Endothelial cell of umbilical vein (primary cell): Measurements from ENCODE around the gene MCFD2.

Source experiments
- EZH2 ChIP-seq: IDR thresholded peaks from 2 replicates; pipeline ENCODE4 v1.6.1; 2012; ENCODE audit warnings: borderline replicate concordance, low read depth, mild to moderate bottlenecking, moderate library complexity, low read length, inconsistent platforms; ENCODE audit not compliant: severe bottlenecking
- JUN ChIP-seq: IDR thresholded peaks from 2 replicates; pipeline ENCODE4 v1.6.1; 2011; ENCODE audit warnings: borderline replicate concordance, low read depth; ENCODE audit not compliant: insufficient read length, insufficient read depth
- MYC ChIP-seq: IDR thresholded peaks from one replicate; pipeline ENCODE4 v1.6.1; 2011; ENCODE audit warnings: mild to moderate bottlenecking, low read depth, low read length
- POLR2AphosphoS5 ChIP-seq: IDR thresholded peaks from 2 replicates; pipeline ENCODE4 v1.6.1; 2012; ENCODE audit warnings: low read depth, mild to moderate bottlenecking, control low read depth, low read length, moderate library complexity; ENCODE audit not compliant: insufficient read depth
- TF ChIP-seq, protein P1 (sequence below), 2 donors: IDR thresholded peaks; 1 replicate in 1 of 2; 2 replicates in 1 of 2; pipeline ENCODE4 v1.5.1; 2011; ENCODE audit warnings: low read length in 2 of 2, mild to moderate bottlenecking in 2 of 2, moderate library complexity in 2 of 2, control low read depth in 1 of 2, inconsistent platforms in 1 of 2, low read depth in 1 of 2; ENCODE audit not compliant: insufficient read depth in 1 of 2; ENCODE audit errors: extremely low read depth in 1 of 2

DNA sequence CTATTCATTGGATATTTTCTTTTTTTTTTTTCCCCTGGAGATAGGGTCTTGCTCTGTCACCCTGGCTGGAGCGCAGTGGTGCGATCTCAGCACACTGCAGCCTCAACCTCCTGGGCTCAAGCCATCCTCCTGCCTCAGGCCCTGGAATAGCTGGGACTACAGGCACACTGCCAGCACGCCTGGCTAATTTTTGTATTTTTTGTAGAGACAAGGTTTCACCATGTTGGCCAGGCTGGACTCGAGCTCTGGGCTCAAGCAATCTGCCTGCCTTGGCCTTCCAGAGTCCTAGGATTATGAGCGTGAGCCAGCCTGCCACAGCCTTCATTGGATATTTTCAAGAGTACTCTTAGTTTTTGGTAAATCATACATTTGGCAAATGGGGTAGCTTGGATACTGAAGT lies 9.0 kb upstream of the MCFD2 start:
- TF ChIP-seq MYC (no peak), EZH2 (no peak), POLR2AphosphoS5 (no peak), JUN (no peak)
- TF ChIP-seq, protein P1, sequence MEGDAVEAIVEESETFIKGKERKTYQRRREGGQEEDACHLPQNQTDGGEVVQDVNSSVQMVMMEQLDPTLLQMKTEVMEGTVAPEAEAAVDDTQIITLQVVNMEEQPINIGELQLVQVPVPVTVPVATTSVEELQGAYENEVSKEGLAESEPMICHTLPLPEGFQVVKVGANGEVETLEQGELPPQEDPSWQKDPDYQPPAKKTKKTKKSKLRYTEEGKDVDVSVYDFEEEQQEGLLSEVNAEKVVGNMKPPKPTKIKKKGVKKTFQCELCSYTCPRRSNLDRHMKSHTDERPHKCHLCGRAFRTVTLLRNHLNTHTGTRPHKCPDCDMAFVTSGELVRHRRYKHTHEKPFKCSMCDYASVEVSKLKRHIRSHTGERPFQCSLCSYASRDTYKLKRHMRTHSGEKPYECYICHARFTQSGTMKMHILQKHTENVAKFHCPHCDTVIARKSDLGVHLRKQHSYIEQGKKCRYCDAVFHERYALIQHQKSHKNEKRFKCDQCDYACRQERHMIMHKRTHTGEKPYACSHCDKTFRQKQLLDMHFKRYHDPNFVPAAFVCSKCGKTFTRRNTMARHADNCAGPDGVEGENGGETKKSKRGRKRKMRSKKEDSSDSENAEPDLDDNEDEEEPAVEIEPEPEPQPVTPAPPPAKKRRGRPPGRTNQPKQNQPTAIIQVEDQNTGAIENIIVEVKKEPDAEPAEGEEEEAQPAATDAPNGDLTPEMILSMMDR (IDR thresholded peaks at IDR 0.05; ENCODE audit: extremely low read depth in 1 of 2, insufficient read depth in 1 of 2, low read depth in 1 of 2, low read length in 2 of 2) = no peak
